Testis (tissue), 2 donors: ENCODE measurements around the gene SAMD4A.

Experiments used
- CTCF ChIP-seq, 3 experiments: fragments of 450-650 bp in 2 of 3; fragments of 200-600 bp in 1 of 3; sonication (generic) in 1 of 3; IDR thresholded peaks; one replicate each; pipeline ENCODE4 v1.5.1; 2016 to 2019; ENCODE audit warnings: antibody characterized with exemption in 3 of 3, mild to moderate bottlenecking in 2 of 3, moderate library complexity in 1 of 3
- POLR2A ChIP-seq: fragments of 450-650 bp; IDR thresholded peaks from one replicate; pipeline ENCODE4 v1.6.1; 2017; ENCODE audit warnings: antibody characterized with exemption, mild to moderate bottlenecking, moderate library complexity

GRCh38 chr14:54550514-54550913, 16.4 kb upstream of the SAMD4A start:
- TF ChIP-seq POLR2A = no peak
- TF ChIP-seq CTCF (IDR thresholded peaks at IDR 0.05) = no peak
